ENCODE data around the gene IRF4. TPM values are rescaled to one million over a fixed set of nuclear protein-coding genes. Genes with fewer than 3 reads are reported as not detected.
"Not testable (repeated sequence)": the region's sequence is repeated elsewhere in the genome, so short reads cannot be mapped to it uniquely, and the experiment has no call there.

Gene IRF4
- total RNA-seq, 3 donors from 2014 or later: 9.1 to 25.2 (median 13.0) TPM

DNA sequence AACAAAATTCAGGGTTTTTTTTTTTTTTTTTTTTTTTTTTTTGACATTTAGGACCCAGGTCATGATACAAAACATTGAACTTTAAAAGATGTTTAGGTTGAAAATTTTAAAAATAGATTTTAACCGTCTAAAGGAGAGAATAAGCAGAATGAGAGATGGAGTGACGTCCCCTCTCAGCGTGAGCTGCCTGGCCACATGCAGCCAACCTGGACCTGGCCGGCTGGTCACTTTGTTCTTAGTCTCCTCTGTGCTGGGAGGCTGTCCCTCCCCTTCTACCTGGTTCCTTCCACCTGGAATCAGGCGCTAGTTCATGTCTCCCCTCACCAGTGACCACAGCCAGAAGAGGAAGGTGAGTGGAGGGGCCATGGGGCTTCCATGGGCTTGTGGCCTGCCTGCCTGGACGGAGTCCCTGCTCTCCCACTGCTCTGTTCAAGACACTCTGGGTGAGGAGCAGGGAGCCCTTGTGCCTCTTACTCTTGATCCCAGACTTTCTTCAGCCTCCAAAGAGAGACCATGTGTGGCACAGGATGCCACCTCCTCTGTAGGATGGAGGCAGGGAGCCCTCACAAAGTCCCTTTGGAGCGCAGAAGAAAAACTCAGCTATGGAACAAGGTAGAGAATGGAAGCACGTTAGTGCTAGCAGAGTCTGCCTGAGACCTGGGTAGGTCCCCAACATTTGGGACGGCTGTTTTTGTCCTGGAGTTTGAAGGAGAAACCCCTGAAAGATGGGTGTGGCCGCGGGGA, 31.7 kb downstream of the IRF4 start:
- no peak overlapping the region for H3K4me3 ChIP-seq
- H3K9me3 ChIP-seq: peaks cover 0 to 14% of the 10 kb centered on the region in 2 donors
- peak overlapping the region; percentile 71 to 86 for H3K27ac ChIP-seq
- intact Hi-C loops (cut with DNase I; ENCODE audit: low total_unique reads): no loop called here
- DNase-seq (ENCODE audit: low spot score in 2 of 2): no peak
- H3K4me1 ChIP-seq: no peaks in the 10 kb centered on the region
- H3K27me3 ChIP-seq: peaks cover 0 to 13% of the 10 kb centered on the region in 2 donors
- TF ChIP-seq POLR2AphosphoS5 (IDR thresholded peaks at IDR 0.05) (no peak), CTCF (IDR thresholded peaks at IDR 0.05) (no peak), POLR2A (IDR thresholded peaks at IDR 0.05) (no peak)
- no peaks in the 10 kb centered on the region for H3K36me3 ChIP-seq

DNA sequence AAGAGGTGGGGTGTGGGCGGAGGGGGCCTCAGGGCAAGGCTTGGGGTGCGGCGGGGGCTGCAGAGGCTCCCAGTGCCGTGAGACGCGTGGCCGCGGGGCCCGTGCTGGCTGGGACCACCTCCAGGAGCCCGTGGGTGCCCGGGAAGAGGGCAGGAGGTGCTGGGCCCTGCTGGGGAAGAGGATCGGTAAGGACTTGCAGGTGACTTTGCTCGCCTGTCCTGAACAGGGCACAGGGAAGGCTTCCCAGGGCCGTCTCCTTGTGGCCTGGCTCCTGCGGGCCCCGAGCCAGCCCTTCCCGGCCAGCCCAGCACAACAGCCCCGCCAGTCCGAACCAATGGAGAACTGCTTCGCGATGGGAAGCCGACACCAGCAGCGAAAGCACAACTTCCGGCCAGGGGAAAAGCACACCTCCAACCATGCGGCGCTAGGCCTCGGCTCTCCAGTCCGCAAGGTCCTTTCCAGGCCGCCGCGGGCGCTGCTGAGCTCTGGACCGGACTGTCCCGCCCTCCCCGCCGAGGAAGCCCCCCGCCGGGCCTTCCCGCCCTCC, 32.3 kb downstream of the IRF4 start:
- no peak for TF ChIP-seq POLR2AphosphoS5 (IDR thresholded peaks at IDR 0.05)
- TF ChIP-seq CTCF (IDR thresholded peaks at IDR 0.05): no peak
- no peak for TF ChIP-seq POLR2A (IDR thresholded peaks at IDR 0.05)
- no peak overlapping the region for H3K4me3 ChIP-seq
- H3K27ac ChIP-seq: peak overlapping the region; percentile 71 to 86
- no peaks in the 10 kb centered on the region for H3K4me1 ChIP-seq
- intact Hi-C loops (cut with DNase I; ENCODE audit: low total_unique reads): no loop called here
- H3K9me3 ChIP-seq: peaks cover 0 to 14% of the 10 kb centered on the region in 2 donors
- no peaks in the 10 kb centered on the region for H3K36me3 ChIP-seq
- DNase-seq (ENCODE audit: low spot score in 2 of 2): no peak
- peaks cover 0 to 17% of the 10 kb centered on the region in 2 donors for H3K27me3 ChIP-seq

DNA sequence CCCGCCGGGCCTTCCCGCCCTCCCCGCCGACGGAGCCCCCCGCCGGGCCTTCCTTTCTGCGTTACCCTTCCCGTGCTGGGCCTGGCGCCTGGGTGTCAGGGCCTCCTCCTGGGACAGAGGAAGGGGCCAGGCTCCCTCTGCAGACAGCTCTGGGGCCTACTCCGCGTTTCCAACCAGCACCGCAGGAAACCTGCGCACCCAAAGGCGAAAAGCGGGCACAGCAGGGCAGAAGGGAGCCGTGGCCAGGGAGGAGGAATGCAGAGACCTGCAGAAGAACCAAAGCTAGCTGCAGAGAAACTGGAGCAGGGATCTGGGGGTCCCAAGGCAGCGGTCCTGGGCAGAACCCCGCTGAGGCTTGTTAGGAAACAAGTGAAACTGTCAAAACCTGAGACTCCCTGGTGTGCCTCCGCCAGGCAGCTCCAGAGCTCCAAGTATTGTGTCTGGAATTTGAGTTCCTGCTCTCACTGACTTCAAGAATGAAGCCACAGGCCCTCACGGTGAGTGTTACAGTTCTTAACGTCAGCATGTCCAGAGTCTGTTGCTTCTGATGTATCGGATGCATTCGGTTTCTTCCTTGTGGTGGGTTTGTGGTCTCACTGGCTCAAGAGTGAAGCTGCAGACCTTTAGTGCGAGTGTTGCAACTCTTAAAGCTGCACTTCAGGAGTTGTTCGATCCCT, 33.3 kb downstream of the IRF4 start:
- no peak for DNase-seq (ENCODE audit: low spot score in 2 of 2)
- Histone ChIP-seq H3K36me3 (no peaks in the 10 kb centered on the region), H3K4me3 (no peak overlapping the region), H3K4me1 (no peaks in the 10 kb centered on the region), H3K27ac (no peak overlapping the region), H3K9me3 (peaks cover 0 to 14% of the 10 kb centered on the region in 2 donors), H3K27me3 (peaks cover 0 to 17% of the 10 kb centered on the region in 2 donors)
- TF ChIP-seq CTCF (IDR thresholded peaks at IDR 0.05) (no peak), POLR2A (IDR thresholded peaks at IDR 0.05) (no peak), POLR2AphosphoS5 (IDR thresholded peaks at IDR 0.05) (no peak)
- intact Hi-C loops (cut with DNase I; ENCODE audit: low total_unique reads): loop anchor here (5.0 kb wide), 1 partner anchor 482 kb away; no protein-coding TSS in a partner anchor

- Histone ChIP-seq H3K9me3 (peaks cover 0 to 12% of the 10 kb centered on the region in 2 donors), H3K27me3 (peaks cover 0 to 17% of the 10 kb centered on the region in 2 donors)
- not testable (repeated sequence) for H3K4me3 ChIP-seq; DNase-seq (ENCODE audit: low spot score in 2 of 2); H3K36me3 ChIP-seq; H3K27ac ChIP-seq; H3K4me1 ChIP-seq
- intact Hi-C loops (cut with DNase I; ENCODE audit: low total_unique reads): loop anchor here (5.0 kb wide), 1 partner anchor 482 kb away; no protein-coding TSS in a partner anchor
Measured at GRCh38 chr6:425418-425788, 33.9 kb downstream of the IRF4 start.

DNA sequence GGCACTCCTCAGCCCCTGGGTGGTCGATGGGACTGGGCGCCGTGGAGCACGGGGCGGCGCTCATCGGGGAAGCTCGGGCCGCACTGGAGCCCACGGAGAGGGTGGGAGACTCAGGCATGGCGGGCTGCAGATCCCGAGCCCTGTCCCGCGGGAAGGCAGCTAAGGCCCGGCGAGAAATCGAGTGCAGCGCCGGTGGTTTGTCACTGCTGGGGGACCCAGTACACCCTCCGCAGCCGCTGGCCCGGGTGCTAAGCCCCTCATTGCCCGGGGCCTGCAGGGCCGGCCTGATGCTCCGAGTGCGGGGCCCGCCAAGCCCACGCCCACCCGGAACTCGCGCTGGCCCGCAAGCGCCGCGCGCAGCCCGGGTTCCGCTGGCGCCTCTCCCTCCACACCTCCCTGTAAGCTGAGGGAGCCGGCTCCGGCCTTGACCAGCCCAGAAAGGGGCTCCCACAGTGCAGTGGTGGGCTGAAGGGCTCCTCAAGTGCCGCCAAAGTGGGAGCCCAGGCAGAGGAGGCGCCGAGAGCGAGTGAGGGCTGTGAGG, 34.7 kb downstream of the IRF4 start:
- not testable (repeated sequence) for H3K9me3 ChIP-seq; H3K27ac ChIP-seq; H3K4me3 ChIP-seq; H3K4me1 ChIP-seq; DNase-seq (ENCODE audit: low spot score in 2 of 2); H3K36me3 ChIP-seq
- H3K27me3 ChIP-seq: peaks cover 0 to 17% of the 10 kb centered on the region in 2 donors
- intact Hi-C loops (cut with DNase I; ENCODE audit: low total_unique reads): loop anchor here (5.0 kb wide), 1 partner anchor 481 kb away; no protein-coding TSS in a partner anchor

Measured in breast epithelium (tissue), 4 donors.